HepG2 (cell line): Measurements from ENCODE around the gene NDOR1. TPM values are rescaled to one million over a fixed set of nuclear protein-coding genes. Genes with fewer than 3 reads are reported as not detected.

ENCODE experiments used
- HIVEP1 ChIP-seq: sonication (generic); formaldehyde crosslinking; IDR thresholded peaks from 2 replicates; pipeline ENCODE4 v1.4.0; 2020; ENCODE audit warnings: mild to moderate bottlenecking, missing genetic modification reagents
- HNRNPL ChIP-seq: fragments of 200-400 bp; formaldehyde crosslinking; IDR thresholded peaks from 2 replicates; pipeline ENCODE4 v1.6.1; 2017; ENCODE audit warnings: mild to moderate bottlenecking, low read depth, low read length
- KDM2A ChIP-seq: sonication (generic); formaldehyde crosslinking; IDR thresholded peaks from 2 replicates; pipeline ENCODE4 v1.4.0; 2020; ENCODE audit warnings: low read depth, missing genetic modification reagents, borderline replicate concordance
- KLF15 ChIP-seq: sonication (generic); formaldehyde crosslinking; IDR thresholded peaks from 2 replicates; pipeline ENCODE4 v1.8.1; 2023; ENCODE audit warnings: borderline replicate concordance, mild to moderate bottlenecking, inconsistent platforms, missing genetic modification reagents, mixed read lengths
- POLR2G ChIP-seq: fragments of 200-400 bp; formaldehyde crosslinking; IDR thresholded peaks from 2 replicates; pipeline ENCODE4 v1.6.1; 2018; ENCODE audit warnings: mild to moderate bottlenecking, low read depth, low read length, moderate library complexity
- RBFOX2 ChIP-seq: fragments of 200-400 bp; formaldehyde crosslinking; IDR thresholded peaks from 2 replicates; pipeline ENCODE4 v1.6.1; 2017; ENCODE audit warnings: low read depth, mild to moderate bottlenecking, low read length
- SALL2 ChIP-seq: sonication (generic); formaldehyde crosslinking; IDR thresholded peaks from 2 replicates; pipeline ENCODE4 v1.8.1; 2023; ENCODE audit warnings: mild to moderate bottlenecking, missing genetic modification reagents, inconsistent platforms
- TEAD3 ChIP-seq: optimal IDR thresholded peaks from 2 replicates; pipeline ENCODE3; 2016; ENCODE audit warnings: borderline replicate concordance
- ZIK1 ChIP-seq: sonication (generic); formaldehyde crosslinking; IDR thresholded peaks from 2 replicates; pipeline ENCODE4 v1.5.0; 2020; ENCODE audit warnings: mild to moderate bottlenecking, low read depth, missing genetic modification reagents, borderline replicate concordance
- ZNF337 ChIP-seq: sonication (generic); formaldehyde crosslinking; IDR thresholded peaks from 2 replicates; pipeline ENCODE4 v1.5.1; 2020; ENCODE audit warnings: missing genetic modification reagents, low read depth, mild to moderate bottlenecking, borderline replicate concordance
- ZNF713 ChIP-seq: sonication (generic); formaldehyde crosslinking; IDR thresholded peaks from 2 replicates; pipeline ENCODE4 v1.4.0; 2020; ENCODE audit warnings: mild to moderate bottlenecking, missing genetic modification reagents
- polyA plus RNA-seq, 8 experiments: library from polyadenylated mRNA; depleted of rRNA in 3 of 8; stranded (reverse) in 7 of 8; unstranded in 1 of 8; fragments of >200 nt; fragmentation: Illumina TruSeq in 4 of 8; extraction: Trizol in 4 of 8; gene quantifications; 2 replicates each; pipeline versions ENCODE4 v1.2.1 to v1.2.3, GENCODE V29; 2011 to 2016; ENCODE audit warnings: low read depth in 4 of 8, missing spikeins in 1 of 8, mixed read lengths in 1 of 8; ENCODE audit not compliant: insufficient read depth in 1 of 8
- total RNA-seq, 5 experiments: library from RNA; depleted of rRNA; stranded (reverse); fragments of >200 nt; fragmentation: Illumina TruSeq; extraction: Trizol; gene quantifications; 2 replicates each; pipeline ENCODE4 v1.2.3, GENCODE V29; 2016; ENCODE audit warnings: low read depth in 1 of 5
- TF ChIP-seq, protein P1 (sequence below): sonication (generic); formaldehyde crosslinking; IDR thresholded peaks from 2 replicates; pipeline ENCODE4 v1.5.1; 2020; ENCODE audit warnings: missing genetic modification reagents, mild to moderate bottlenecking, borderline replicate concordance
- TF ChIP-seq, protein P2 (sequence below): sonication (generic); formaldehyde crosslinking; IDR thresholded peaks from 2 replicates; pipeline ENCODE4 v1.5.0; 2020; ENCODE audit warnings: missing genetic modification reagents, mild to moderate bottlenecking, borderline replicate concordance
- TF ChIP-seq, protein P3 (sequence below), 2 experiments: sonication (generic) in 1 of 2; formaldehyde crosslinking in 1 of 2; IDR thresholded peaks; 2 replicates each; pipeline versions ENCODE4 v1.4.0 to v1.6.1; 2016 to 2020; ENCODE audit warnings: borderline replicate concordance in 1 of 2, low read depth in 1 of 2, mild to moderate bottlenecking in 1 of 2, missing genetic modification reagents in 1 of 2
- TF ChIP-seq, protein P4 (sequence below): sonication (generic); formaldehyde crosslinking; IDR thresholded peaks from 2 replicates; pipeline ENCODE4 v1.4.0; 2020; ENCODE audit warnings: missing genetic modification reagents, borderline replicate concordance

Gene NDOR1
- total and polyA plus RNA-seq, 2 of the 13 experiments (the other 11 are each of a cell fraction or from before 2014, with no cell fraction given): 3.6 to 8.7 TPM

DNA sequence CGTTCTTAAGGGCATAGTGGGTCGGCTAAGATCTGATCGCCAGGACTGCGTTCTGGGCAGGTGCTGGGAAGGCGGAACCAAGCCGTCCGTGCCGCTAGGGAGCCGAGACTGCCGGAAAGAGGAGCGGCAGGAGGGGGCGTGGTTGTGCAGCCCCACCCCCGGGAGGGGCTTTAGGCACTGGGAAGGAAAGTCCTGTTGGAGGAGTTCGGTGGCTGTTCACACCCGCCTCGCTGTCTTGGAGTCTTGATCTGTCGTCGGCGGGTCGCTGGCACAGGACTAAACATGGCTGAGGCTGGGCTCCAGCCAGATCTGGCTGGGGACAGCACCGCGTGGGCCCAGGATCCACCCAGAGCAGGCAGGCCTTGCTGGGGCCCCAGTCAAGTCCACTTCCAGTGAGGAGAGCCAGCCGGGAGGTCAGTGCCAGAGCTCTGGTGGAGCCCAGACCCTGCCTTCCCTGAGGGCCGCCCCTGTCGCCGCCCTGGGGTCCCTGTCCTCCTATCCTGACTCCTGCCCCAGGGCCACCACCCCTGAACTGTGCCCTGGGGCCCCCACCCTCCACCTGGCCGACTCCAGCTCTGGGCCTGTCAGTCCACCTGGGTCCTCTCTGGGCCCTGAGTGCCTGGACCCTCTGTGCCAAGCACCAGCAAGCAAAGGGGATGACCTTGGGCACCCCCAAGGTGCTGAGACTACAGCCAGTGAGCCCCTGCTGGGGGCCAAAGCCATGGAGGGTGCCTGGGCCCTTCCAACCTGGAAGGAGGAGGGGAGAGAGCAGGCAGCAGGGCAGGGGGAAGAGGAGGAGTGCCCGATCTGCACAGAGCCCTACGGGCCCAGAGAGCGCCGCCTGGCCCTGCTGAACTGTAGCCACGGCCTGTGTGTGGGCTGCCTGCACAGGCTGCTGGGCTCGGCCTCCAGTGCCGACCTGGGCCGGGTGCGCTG, 12.0 kb downstream of the NDOR1 start (continued):
- TF ChIP-seq HNRNPL (0 out of 2 replicates have a peak, but pooled peaks have one; percentile 82), ZNF337 (CRISPR knock-in tag) (peak; percentile 73; the same call in 1 of the 2 replicates), SALL2 (CRISPR knock-in tag) (0 out of 2 replicates have a peak, but pooled peaks have one; percentile 36), ZIK1 (peak; percentile 82), TEAD3 (CRISPR knock-in tag) (peak; percentile 55), RBFOX2 (peak; percentile 60), POLR2G (peak; percentile 78), HIVEP1 (no peak; the same call in 1 of the 2 replicates), KLF15 (CRISPR knock-in tag) (peak; percentile 27; the same call in 1 of the 2 replicates), KDM2A (CRISPR knock-in tag) (peak; percentile 49), ZNF713 (CRISPR knock-in tag) (0 out of 2 replicates have a peak, but pooled peaks have one; percentile 79)
- TF ChIP-seq, protein P1, sequence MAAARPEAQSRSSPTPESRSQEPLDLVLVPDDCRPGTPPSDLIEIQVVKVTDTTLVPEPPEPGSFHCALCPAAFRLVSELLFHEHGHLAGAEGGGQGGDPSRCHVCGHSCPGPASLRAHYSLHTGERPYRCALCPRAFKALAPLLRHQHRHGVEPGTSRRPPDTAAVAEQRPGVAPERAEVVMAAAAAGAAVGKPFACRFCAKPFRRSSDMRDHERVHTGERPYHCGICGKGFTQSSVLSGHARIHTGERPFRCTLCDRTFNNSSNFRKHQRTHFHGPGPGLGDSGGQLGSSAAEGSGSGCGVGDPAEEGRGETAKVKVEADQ (CRISPR knock-in tag): peak; percentile 60; the same call in 1 of the 2 replicates
- TF ChIP-seq, protein P2, sequence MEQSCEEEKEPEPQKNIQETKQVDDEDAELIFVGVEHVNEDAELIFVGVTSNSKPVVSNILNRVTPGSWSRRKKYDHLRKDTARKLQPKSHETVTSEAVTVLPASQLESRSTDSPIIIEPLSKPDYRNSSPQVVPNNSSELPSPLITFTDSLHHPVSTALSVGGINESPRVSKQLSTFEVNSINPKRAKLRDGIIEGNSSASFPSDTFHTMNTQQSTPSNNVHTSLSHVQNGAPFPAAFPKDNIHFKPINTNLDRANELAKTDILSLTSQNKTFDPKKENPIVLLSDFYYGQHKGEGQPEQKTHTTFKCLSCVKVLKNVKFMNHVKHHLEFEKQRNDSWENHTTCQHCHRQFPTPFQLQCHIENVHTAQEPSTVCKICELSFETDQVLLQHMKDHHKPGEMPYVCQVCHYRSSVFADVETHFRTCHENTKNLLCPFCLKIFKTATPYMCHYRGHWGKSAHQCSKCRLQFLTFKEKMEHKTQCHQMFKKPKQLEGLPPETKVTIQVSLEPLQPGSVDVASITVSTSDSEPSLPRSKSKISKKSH: 0 out of 2 replicates have a peak, but pooled peaks have one; percentile 13
- TF ChIP-seq, protein P3, sequence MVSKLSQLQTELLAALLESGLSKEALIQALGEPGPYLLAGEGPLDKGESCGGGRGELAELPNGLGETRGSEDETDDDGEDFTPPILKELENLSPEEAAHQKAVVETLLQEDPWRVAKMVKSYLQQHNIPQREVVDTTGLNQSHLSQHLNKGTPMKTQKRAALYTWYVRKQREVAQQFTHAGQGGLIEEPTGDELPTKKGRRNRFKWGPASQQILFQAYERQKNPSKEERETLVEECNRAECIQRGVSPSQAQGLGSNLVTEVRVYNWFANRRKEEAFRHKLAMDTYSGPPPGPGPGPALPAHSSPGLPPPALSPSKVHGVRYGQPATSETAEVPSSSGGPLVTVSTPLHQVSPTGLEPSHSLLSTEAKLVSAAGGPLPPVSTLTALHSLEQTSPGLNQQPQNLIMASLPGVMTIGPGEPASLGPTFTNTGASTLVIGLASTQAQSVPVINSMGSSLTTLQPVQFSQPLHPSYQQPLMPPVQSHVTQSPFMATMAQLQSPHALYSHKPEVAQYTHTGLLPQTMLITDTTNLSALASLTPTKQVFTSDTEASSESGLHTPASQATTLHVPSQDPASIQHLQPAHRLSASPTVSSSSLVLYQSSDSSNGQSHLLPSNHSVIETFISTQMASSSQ (IDR thresholded peaks at IDR 0.05; ENCODE audit: low read depth): no peak
- TF ChIP-seq, protein P3 (CRISPR knock-in tag; IDR thresholded peaks at IDR 0.05; ENCODE audit: borderline replicate concordance): peak; percentile 17; the same call in 1 of the 2 replicates
- TF ChIP-seq, protein P4, sequence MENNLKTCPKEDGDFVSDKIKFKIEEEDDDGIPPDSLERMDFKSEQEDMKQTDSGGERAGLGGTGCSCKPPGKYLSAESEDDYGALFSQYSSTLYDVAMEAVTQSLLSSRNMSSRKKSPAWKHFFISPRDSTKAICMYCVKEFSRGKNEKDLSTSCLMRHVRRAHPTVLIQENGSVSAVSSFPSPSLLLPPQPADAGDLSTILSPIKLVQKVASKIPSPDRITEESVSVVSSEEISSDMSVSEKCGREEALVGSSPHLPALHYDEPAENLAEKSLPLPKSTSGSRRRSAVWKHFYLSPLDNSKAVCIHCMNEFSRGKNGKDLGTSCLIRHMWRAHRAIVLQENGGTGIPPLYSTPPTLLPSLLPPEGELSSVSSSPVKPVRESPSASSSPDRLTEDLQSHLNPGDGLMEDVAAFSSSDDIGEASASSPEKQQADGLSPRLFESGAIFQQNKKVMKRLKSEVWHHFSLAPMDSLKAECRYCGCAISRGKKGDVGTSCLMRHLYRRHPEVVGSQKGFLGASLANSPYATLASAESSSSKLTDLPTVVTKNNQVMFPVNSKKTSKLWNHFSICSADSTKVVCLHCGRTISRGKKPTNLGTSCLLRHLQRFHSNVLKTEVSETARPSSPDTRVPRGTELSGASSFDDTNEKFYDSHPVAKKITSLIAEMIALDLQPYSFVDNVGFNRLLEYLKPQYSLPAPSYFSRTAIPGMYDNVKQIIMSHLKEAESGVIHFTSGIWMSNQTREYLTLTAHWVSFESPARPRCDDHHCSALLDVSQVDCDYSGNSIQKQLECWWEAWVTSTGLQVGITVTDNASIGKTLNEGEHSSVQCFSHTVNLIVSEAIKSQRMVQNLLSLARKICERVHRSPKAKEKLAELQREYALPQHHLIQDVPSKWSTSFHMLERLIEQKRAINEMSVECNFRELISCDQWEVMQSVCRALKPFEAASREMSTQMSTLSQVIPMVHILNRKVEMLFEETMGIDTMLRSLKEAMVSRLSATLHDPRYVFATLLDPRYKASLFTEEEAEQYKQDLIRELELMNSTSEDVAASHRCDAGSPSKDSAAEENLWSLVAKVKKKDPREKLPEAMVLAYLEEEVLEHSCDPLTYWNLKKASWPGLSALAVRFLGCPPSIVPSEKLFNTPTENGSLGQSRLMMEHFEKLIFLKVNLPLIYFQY (CRISPR knock-in tag): no peak
